Choroid plexus epithelial cell (primary cell): ENCODE data around the gene LYL1.

Source experiments
- DNase-seq: peaks from one replicate; pipeline ENCODE4 v3.0.0-alpha.2; 2010; ENCODE audit warnings: low read depth
- H3K4me3 ChIP-seq: 2 replicates; pipeline ENCODE4 v1.5.1; 2011; ENCODE audit warnings: low read depth, mild to moderate bottlenecking, control low read depth, low read length, moderate library complexity
- CTCF ChIP-seq: conservative IDR thresholded peaks from 2 replicates; pipeline ENCODE4 v1.5.1; 2011; ENCODE audit warnings: low read depth, mild to moderate bottlenecking, control low read depth, inconsistent platforms, low read length, moderate library complexity

LYL1 gene

GRCh38 chr19:13120031-13120430, 17.4 kb upstream of the LYL1 start:
- TF ChIP-seq CTCF, result no peak
- no peak for DNase-seq
- peak overlapping the region; percentile 9 for H3K4me3 ChIP-seq

- no peak for DNase-seq
- no peak for TF ChIP-seq CTCF
- H3K4me3 ChIP-seq, result peak overlapping the region; percentile 94
These were observed 17.0 kb upstream of the LYL1 start for GRCh38 chr19:13119627-13120026.

- peak overlapping the region; percentile 94 for H3K4me3 ChIP-seq
- no peak for TF ChIP-seq CTCF
- DNase-seq, result peak; percentile 52
These were observed 16.0 kb upstream of the LYL1 start for GRCh38 chr19:13118424-13119193.

GRCh38 chr19:13117772-13118423, 15.2 kb upstream of the LYL1 start, which contains the start of gene NACC1:
TSS of gene NACC1 (plus strand) at chr19:13118264. CDS start at chr19:13135208, 16,944 bp downstream.
- no peak for TF ChIP-seq CTCF
- peak within 1 kb of the TSS; percentile 94 for H3K4me3 ChIP-seq
- peak; percentile 89 for DNase-seq

GRCh38 chr19:13117176-13117771, 14.6 kb upstream of the LYL1 start:
- no peak for DNase-seq
- TF ChIP-seq CTCF, result no peak

GRCh38 chr19:13116282-13117175, 13.9 kb upstream of the LYL1 start, which contains the start of gene TRMT1:
TSS of gene TRMT1 (minus strand) at chr19:13116740. CDS start at chr19:13116399, 341 bp downstream.
- peak; percentile 94 for DNase-seq

More at GRCh38 chr19:13117176-13117771, 14.6 kb upstream of the LYL1 start:
- peak overlapping the region; percentile 94 for H3K4me3 ChIP-seq

More at GRCh38 chr19:13116282-13117175, 13.9 kb upstream of the LYL1 start, which contains the start of gene TRMT1:
- H3K4me3 ChIP-seq, result peak within 1 kb of the TSS; percentile 70
- no peak for TF ChIP-seq CTCF
